ENCODE data around the gene NRXN3. TPM values are rescaled to one million over a fixed set of nuclear protein-coding genes. Genes with fewer than 3 reads are reported as not detected.
"Not testable (repeated sequence)": the region's sequence is repeated elsewhere in the genome, so short reads cannot be mapped to it uniquely, and the experiment has no call there.

The NRXN3 gene
- total RNA-seq, 2 experiments from 2014 or later = not detected

- no peak overlapping the region for H3K27ac Mint-ChIP-seq
- DNase-seq = no peak
- H3K9me3 Mint-ChIP-seq = peaks cover 2% of the 10 kb centered on the region
- no peak overlapping the region for H3K4me3 Mint-ChIP-seq
- POLR2A ChIA-PET = no interaction called here
- CTCF ChIA-PET = no interaction called here
- intact Hi-C loops (cut with micrococcal nuclease) = no loop called here
- H3K4me1 Mint-ChIP-seq (ENCODE audit: low read depth) = no peaks in the 10 kb centered on the region
- no peaks in the 10 kb centered on the region for H3K36me3 Mint-ChIP-seq
- H3K27me3 Mint-ChIP-seq = no peaks in the 10 kb centered on the region
These were observed 928.2 kb downstream of the NRXN3 start for GRCh38 chr14:79098324-79098723.

- ChIA-PET POLR2A (no interaction called here), CTCF (no interaction called here)
- Mint-ChIP-seq H3K4me3 (no peak overlapping the region), H3K27me3 (no peaks in the 10 kb centered on the region), H3K36me3 (no peaks in the 10 kb centered on the region), H3K9me3 (peaks cover 2% of the 10 kb centered on the region), H3K27ac (no peak overlapping the region), H3K4me1 (ENCODE audit: low read depth) (no peaks in the 10 kb centered on the region)
- intact Hi-C loops (cut with micrococcal nuclease) = no loop called here
- no peak for DNase-seq
These were observed 930.4 kb downstream of the NRXN3 start for GRCh38 chr14:79100578-79100977.

GRCh38 chr14:79101388-79101787 is 931.2 kb downstream of the NRXN3 start:
- Mint-ChIP-seq H3K9me3 (peaks cover 2% of the 10 kb centered on the region), H3K27me3 (no peaks in the 10 kb centered on the region), H3K4me1 (ENCODE audit: low read depth) (no peaks in the 10 kb centered on the region), H3K4me3 (no peak overlapping the region), H3K27ac (no peak overlapping the region), H3K36me3 (no peaks in the 10 kb centered on the region)
- POLR2A ChIA-PET = no interaction called here
- CTCF ChIA-PET = no interaction called here
- no peak for DNase-seq
- intact Hi-C loops (cut with micrococcal nuclease) = no loop called here

- intact Hi-C loops (cut with micrococcal nuclease) = no loop called here
- no peaks in the 10 kb centered on the region for H3K4me1 Mint-ChIP-seq (ENCODE audit: low read depth)
- H3K9me3 Mint-ChIP-seq = no peaks in the 10 kb centered on the region
- no peak overlapping the region for H3K4me3 Mint-ChIP-seq
- ChIA-PET POLR2A (no interaction called here), CTCF (no interaction called here)
- H3K27me3 Mint-ChIP-seq = no peaks in the 10 kb centered on the region
- no peaks in the 10 kb centered on the region for H3K36me3 Mint-ChIP-seq
- DNase-seq = no peak
- H3K27ac Mint-ChIP-seq = no peak overlapping the region
These were observed 933.6 kb downstream of the NRXN3 start for GRCh38 chr14:79103764-79104163.

- H3K4me3 Mint-ChIP-seq; POLR2A ChIA-PET; DNase-seq; H3K4me1 Mint-ChIP-seq (ENCODE audit: low read depth); H3K27me3 Mint-ChIP-seq; H3K27ac Mint-ChIP-seq; CTCF ChIA-PET; H3K36me3 Mint-ChIP-seq; H3K9me3 Mint-ChIP-seq; intact Hi-C loops (cut with micrococcal nuclease): not testable (repeated sequence)
These were observed 940.4 kb downstream of the NRXN3 start for GRCh38 chr14:79110564-79110963.

GRCh38 chr14:79111987-79112501 is 941.9 kb downstream of the NRXN3 start:
- H3K9me3 Mint-ChIP-seq = peaks cover 3% of the 10 kb centered on the region
- H3K27me3 Mint-ChIP-seq = no peaks in the 10 kb centered on the region
- H3K4me1 Mint-ChIP-seq (ENCODE audit: low read depth) = no peaks in the 10 kb centered on the region
- intact Hi-C loops (cut with micrococcal nuclease) = no loop called here
- ChIA-PET POLR2A (no interaction called here), CTCF (no interaction called here)
- no peak overlapping the region for H3K4me3 Mint-ChIP-seq
- DNase-seq = no peak
- H3K36me3 Mint-ChIP-seq = no peaks in the 10 kb centered on the region
- no peak overlapping the region for H3K27ac Mint-ChIP-seq

GRCh38 chr14:79117561-79117960 is 947.4 kb downstream of the NRXN3 start:
- Mint-ChIP-seq H3K27ac (no peak overlapping the region), H3K4me3 (no peak overlapping the region), H3K9me3 (peaks cover 3% of the 10 kb centered on the region), H3K4me1 (ENCODE audit: low read depth) (no peaks in the 10 kb centered on the region), H3K36me3 (no peaks in the 10 kb centered on the region), H3K27me3 (no peaks in the 10 kb centered on the region)
- no peak for DNase-seq
- CTCF ChIA-PET = no interaction called here
- intact Hi-C loops (cut with micrococcal nuclease) = no loop called here
- POLR2A ChIA-PET = no interaction called here

GRCh38 chr14:79118291-79118690 is 948.1 kb downstream of the NRXN3 start:
- Mint-ChIP-seq H3K27ac (no peak overlapping the region), H3K4me1 (ENCODE audit: low read depth) (no peaks in the 10 kb centered on the region), H3K4me3 (no peak overlapping the region), H3K36me3 (no peaks in the 10 kb centered on the region), H3K9me3 (no peaks in the 10 kb centered on the region), H3K27me3 (no peaks in the 10 kb centered on the region)
- ChIA-PET POLR2A (no interaction called here), CTCF (no interaction called here)
- DNase-seq = no peak
- intact Hi-C loops (cut with micrococcal nuclease) = no loop called here

GRCh38 chr14:79134361-79134760 is 964.2 kb downstream of the NRXN3 start:
- intact Hi-C loops (cut with micrococcal nuclease) = no loop called here
- H3K27ac Mint-ChIP-seq = no peak overlapping the region
- no peaks in the 10 kb centered on the region for H3K36me3 Mint-ChIP-seq
- no peaks in the 10 kb centered on the region for H3K4me1 Mint-ChIP-seq (ENCODE audit: low read depth)
- H3K4me3 Mint-ChIP-seq = no peak overlapping the region
- H3K27me3 Mint-ChIP-seq = no peaks in the 10 kb centered on the region
- peaks cover 5% of the 10 kb centered on the region for H3K9me3 Mint-ChIP-seq
- ChIA-PET POLR2A (no interaction called here), CTCF (no interaction called here)
- no peak for DNase-seq

- Mint-ChIP-seq H3K9me3 (peaks cover 5% of the 10 kb centered on the region), H3K27me3 (no peaks in the 10 kb centered on the region)
- POLR2A ChIA-PET = no interaction called here
These were observed 966.2 kb downstream of the NRXN3 start for GRCh38 chr14:79136071-79137044.

GRCh38 chr14:79137045-79137430 is 966.9 kb downstream of the NRXN3 start:
- no peaks in the 10 kb centered on the region for H3K4me1 Mint-ChIP-seq (ENCODE audit: low read depth)
- no peaks in the 10 kb centered on the region for H3K36me3 Mint-ChIP-seq
- CTCF ChIA-PET = no interaction called here
- DNase-seq = no peak
- no peaks in the 10 kb centered on the region for H3K27me3 Mint-ChIP-seq
- intact Hi-C loops (cut with micrococcal nuclease) = no loop called here
- H3K27ac Mint-ChIP-seq = no peak overlapping the region
- H3K9me3 Mint-ChIP-seq = peaks cover 5% of the 10 kb centered on the region
- no peak overlapping the region for H3K4me3 Mint-ChIP-seq
- POLR2A ChIA-PET = no interaction called here

More at GRCh38 chr14:79136071-79137044, 966.2 kb downstream of the NRXN3 start:
- no peak overlapping the region for H3K4me3 Mint-ChIP-seq
- DNase-seq = no peak
- no peaks in the 10 kb centered on the region for H3K4me1 Mint-ChIP-seq (ENCODE audit: low read depth)
- H3K27ac Mint-ChIP-seq = no peak overlapping the region
- intact Hi-C loops (cut with micrococcal nuclease) = no loop called here
- CTCF ChIA-PET = no interaction called here
- no peaks in the 10 kb centered on the region for H3K36me3 Mint-ChIP-seq

- H3K9me3 Mint-ChIP-seq = peaks cover 8% of the 10 kb centered on the region
- intact Hi-C loops (cut with micrococcal nuclease) = no loop called here
- ChIA-PET POLR2A (no interaction called here), CTCF (no interaction called here)
- H3K4me1 Mint-ChIP-seq (ENCODE audit: low read depth) = no peaks in the 10 kb centered on the region
- no peak overlapping the region for H3K4me3 Mint-ChIP-seq
- H3K27ac Mint-ChIP-seq = no peak overlapping the region
- no peak for DNase-seq
- H3K27me3 Mint-ChIP-seq = no peaks in the 10 kb centered on the region
- no peaks in the 10 kb centered on the region for H3K36me3 Mint-ChIP-seq
These were observed 967.7 kb downstream of the NRXN3 start for GRCh38 chr14:79137836-79138235.

GRCh38 chr14:79144896-79145295 is 974.7 kb downstream of the NRXN3 start:
- H3K4me3 Mint-ChIP-seq = no peak overlapping the region
- H3K36me3 Mint-ChIP-seq = no peaks in the 10 kb centered on the region
- ChIA-PET POLR2A (no interaction called here), CTCF (no interaction called here)
- no peak for DNase-seq
- no peaks in the 10 kb centered on the region for H3K27me3 Mint-ChIP-seq
- intact Hi-C loops (cut with micrococcal nuclease) = no loop called here
- H3K9me3 Mint-ChIP-seq = peaks cover 6% of the 10 kb centered on the region
- H3K4me1 Mint-ChIP-seq (ENCODE audit: low read depth) = no peaks in the 10 kb centered on the region
- H3K27ac Mint-ChIP-seq = no peak overlapping the region

All from activated CD4-positive, alpha-beta memory T cell treated with anti-CD3 and anti-CD28 coated beads for 36 hours (primary cell).